Endothelial cell of umbilical vein (primary cell): ENCODE measurements around the gene PLXDC2. TPM values are rescaled to one million over a fixed set of nuclear protein-coding genes. Genes with fewer than 3 reads are reported as not detected.

Source experiments
- BruUV-seq: library from RNA; stranded (reverse); fragments of 400-500 nt; replicated peaks from 2 replicates; lab custom pipeline; 2021; lab: Mats Ljungman, UMichigan
- CTCF ChIA-PET: fragments of 300-600, 350-600 bp; sonication (Branson Sonifier 250); formaldehyde crosslinking; loops from one replicate; lab custom pipeline; 2021; ENCODE audit warnings: antibody characterized with exemption, inconsistent platforms; lab: Charles Lee
- POLR2A ChIA-PET: fragments of 300-600, 350-600 bp; sonication (Branson Sonifier 250); formaldehyde crosslinking; loops from one replicate; lab custom pipeline; 2021; ENCODE audit warnings: antibody characterized with exemption, inconsistent platforms; lab: Charles Lee
- DNase-seq: peaks from one replicate; pipeline ENCODE4 v3.0.0-alpha.2; 2011; ENCODE audit warnings: low read depth, low spot score
- FAIRE-seq: peaks from 2 replicates; lab custom pipeline; 2011; peaks lifted over from hg19 to GRCh38; lab: Jason Lieb, UNC
- H2AFZ ChIP-seq: 2 replicates; pipeline ENCODE4 v1.6.0; 2012; ENCODE audit warnings: low read depth, low read length, control low read depth, inconsistent platforms
- H3K27ac ChIP-seq: 2 replicates; pipeline ENCODE4 v1.5.1; 2011; ENCODE audit warnings: low read depth, mild to moderate bottlenecking, control low read depth, low read length, moderate library complexity; ENCODE audit not compliant: insufficient read depth
- H3K27me3 ChIP-seq, 2 experiments: 2 replicates each; pipeline versions ENCODE4 v1.6.0 to v1.6.1; 2011; ENCODE audit warnings: low read length in 2 of 2, mixed read lengths in 1 of 2; ENCODE audit not compliant: control insufficient read depth in 2 of 2, insufficient read depth in 2 of 2
- H3K36me3 ChIP-seq, 2 experiments: 2 replicates in 1 of 2; 3 replicates in 1 of 2; pipeline ENCODE4 v1.5.1; 2011; ENCODE audit warnings: low read length in 2 of 2, mild to moderate bottlenecking in 1 of 2, moderate library complexity in 1 of 2; ENCODE audit not compliant: control insufficient read depth in 2 of 2, insufficient read depth in 2 of 2; ENCODE audit errors: extremely low read depth in 1 of 2
- H3K4me1 ChIP-seq: 3 replicates; pipeline ENCODE4 v1.5.1; 2011; ENCODE audit warnings: mild to moderate bottlenecking, low read length; ENCODE audit not compliant: control insufficient read depth, insufficient read depth; ENCODE audit errors: extremely low read depth
- H3K4me2 ChIP-seq: 2 replicates; pipeline ENCODE4 v1.6.1; 2011; ENCODE audit warnings: low read length, control low read depth, mixed read lengths; ENCODE audit not compliant: insufficient read depth
- H3K4me3 ChIP-seq, 3 experiments: fragments of 200-600 bp in 1 of 3; sonication (generic), shearing (Covaris generic) in 1 of 3; replicated peaks in 1 of 3; 2 replicates each; pipeline ENCODE4 v1.5.1; 2011 to 2016; ENCODE audit warnings: control low read depth in 3 of 3, low read length in 3 of 3, mild to moderate bottlenecking in 2 of 3, inconsistent platforms in 1 of 3, low read depth in 1 of 3, moderate library complexity in 1 of 3; ENCODE audit not compliant: insufficient read depth in 1 of 3
- H3K79me2 ChIP-seq: 2 replicates; pipeline ENCODE4 v1.6.0; 2012; ENCODE audit warnings: low read length, inconsistent platforms; ENCODE audit not compliant: control insufficient read depth, insufficient read depth
- H3K9ac ChIP-seq: replicated peaks from 2 replicates; pipeline ENCODE3; 2011; ENCODE audit warnings: low read length, control low read depth; ENCODE audit not compliant: insufficient read depth; ENCODE audit errors: extremely low read depth
- H3K9me1 ChIP-seq: replicated peaks from 3 replicates; pipeline ENCODE4 v1.6.0; 2011; ENCODE audit warnings: mild to moderate bottlenecking, low read length; ENCODE audit not compliant: control insufficient read depth, insufficient read depth; ENCODE audit errors: extremely low read depth
- H3K9me3 ChIP-seq: replicated peaks from 2 replicates; pipeline ENCODE4 v1.5.1; 2012; ENCODE audit warnings: low read length, inconsistent platforms; ENCODE audit not compliant: control insufficient read depth, insufficient read depth
- H4K20me1 ChIP-seq: replicated peaks from 2 replicates; pipeline ENCODE3; 2011; ENCODE audit warnings: mild to moderate bottlenecking, low read length; ENCODE audit not compliant: control insufficient read depth, insufficient read depth; ENCODE audit errors: extremely low read depth
- EZH2 ChIP-seq: IDR thresholded peaks from 2 replicates; pipeline ENCODE4 v1.6.1; 2012; ENCODE audit warnings: borderline replicate concordance, low read depth, mild to moderate bottlenecking, moderate library complexity, low read length, inconsistent platforms; ENCODE audit not compliant: severe bottlenecking
- FOS ChIP-seq: IDR thresholded peaks from 2 replicates; pipeline ENCODE4 v1.6.1; 2011; ENCODE audit warnings: mild to moderate bottlenecking, low read length, moderate library complexity, borderline replicate concordance; ENCODE audit not compliant: insufficient read depth
- GATA2 ChIP-seq: IDR thresholded peaks from 2 replicates; pipeline ENCODE4 v1.7.0; 2011; ENCODE audit warnings: low read depth, mild to moderate bottlenecking, moderate library complexity, mixed read lengths, low read length; ENCODE audit not compliant: insufficient read length, insufficient read depth
- JUN ChIP-seq: IDR thresholded peaks from 2 replicates; pipeline ENCODE4 v1.6.1; 2011; ENCODE audit warnings: borderline replicate concordance, low read depth; ENCODE audit not compliant: insufficient read length, insufficient read depth
- MAX ChIP-seq: IDR thresholded peaks from 2 replicates; pipeline ENCODE4 v1.6.1; 2011; ENCODE audit not compliant: insufficient read depth, insufficient read length
- MYC ChIP-seq: IDR thresholded peaks from one replicate; pipeline ENCODE4 v1.6.1; 2011; ENCODE audit warnings: mild to moderate bottlenecking, low read depth, low read length
- POLR2A ChIP-seq: IDR thresholded peaks from 2 replicates; pipeline ENCODE4 v1.6.1; 2012; ENCODE audit warnings: low read depth, mild to moderate bottlenecking, control low read depth, low read length
- POLR2AphosphoS5 ChIP-seq: IDR thresholded peaks from 2 replicates; pipeline ENCODE4 v1.6.1; 2012; ENCODE audit warnings: low read depth, mild to moderate bottlenecking, control low read depth, low read length, moderate library complexity; ENCODE audit not compliant: insufficient read depth
- dilution Hi-C: fragments of 300-500 bp; cut with MboI; formaldehyde crosslinking; loops from one replicate; pipeline ENCODE4 v1.15.0; 2019; ENCODE audit warnings: low sequenced_read_pairs; ENCODE audit not compliant: extremely low pct_ligation_motif_present
- intact Hi-C: fragments of 100-400 bp; cut with micrococcal nuclease; formaldehyde crosslinking; loops from one replicate; pipeline ENCODE4 v1.10.0; 2022
- polyA plus RNA-seq, 4 experiments: library from polyadenylated mRNA; depleted of rRNA in 3 of 4; stranded (reverse) in 3 of 4; unstranded in 1 of 4; fragments of >200 nt; gene quantifications; 2 replicates each; pipeline versions ENCODE4 v1.2.1 to v1.2.3, GENCODE V29; 2011 to 2012; ENCODE audit warnings: missing spikeins in 1 of 4
- total RNA-seq: library from RNA; stranded (reverse); gene quantifications from 2 replicates; pipeline ENCODE4 v1.2.3, GENCODE V29; 2021
- TF ChIP-seq, protein P1 (sequence below), 2 donors: IDR thresholded peaks; 1 replicate in 1 of 2; 2 replicates in 1 of 2; pipeline ENCODE4 v1.5.1; 2011; ENCODE audit warnings: low read length in 2 of 2, mild to moderate bottlenecking in 2 of 2, moderate library complexity in 2 of 2, control low read depth in 1 of 2, inconsistent platforms in 1 of 2, low read depth in 1 of 2; ENCODE audit not compliant: insufficient read depth in 1 of 2; ENCODE audit errors: extremely low read depth in 1 of 2

PLXDC2 gene
- total and polyA plus RNA-seq, 2 donors (not counting 3 experiments of a cell fraction or from before 2014, with no cell fraction given), result 0.32 to 1.2 TPM

DNA sequence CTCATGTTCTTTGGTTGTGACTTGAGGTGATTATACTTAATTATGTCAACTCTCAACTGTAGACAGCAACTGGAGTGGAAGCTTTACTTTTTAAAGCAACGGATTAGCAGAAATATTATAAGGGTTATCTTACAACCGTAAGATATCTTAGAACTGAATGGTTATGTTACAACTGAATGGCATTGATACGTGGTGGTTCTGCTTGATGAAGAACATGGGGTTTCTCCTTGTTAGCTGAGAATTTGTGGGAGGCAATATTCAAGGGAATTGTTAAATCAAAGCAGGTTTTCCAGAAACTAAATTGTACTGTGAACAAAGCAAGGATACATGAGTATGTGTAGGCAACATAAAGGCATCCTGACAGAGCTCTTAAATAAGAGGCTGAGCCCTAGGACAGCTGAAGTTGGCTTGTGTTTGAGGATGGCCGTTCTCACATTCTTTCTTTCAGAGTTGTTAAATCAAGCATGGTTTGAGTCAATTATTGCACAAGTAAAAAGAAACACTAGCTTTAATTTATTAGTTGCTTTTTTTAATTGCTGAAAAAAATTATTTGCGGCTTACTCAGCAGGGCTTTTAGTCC is 350.0 kb downstream of the PLXDC2 start:
- H3K4me3 ChIP-seq, result no peak overlapping the region
- H3K27me3 ChIP-seq, result no peaks in the 10 kb centered on the region
- TF ChIP-seq MYC (no peak), MAX (no peak), GATA2 (no peak), POLR2AphosphoS5 (no peak), FOS (no peak), POLR2A (no peak), EZH2 (no peak), JUN (no peak)
- TF ChIP-seq, protein P1, sequence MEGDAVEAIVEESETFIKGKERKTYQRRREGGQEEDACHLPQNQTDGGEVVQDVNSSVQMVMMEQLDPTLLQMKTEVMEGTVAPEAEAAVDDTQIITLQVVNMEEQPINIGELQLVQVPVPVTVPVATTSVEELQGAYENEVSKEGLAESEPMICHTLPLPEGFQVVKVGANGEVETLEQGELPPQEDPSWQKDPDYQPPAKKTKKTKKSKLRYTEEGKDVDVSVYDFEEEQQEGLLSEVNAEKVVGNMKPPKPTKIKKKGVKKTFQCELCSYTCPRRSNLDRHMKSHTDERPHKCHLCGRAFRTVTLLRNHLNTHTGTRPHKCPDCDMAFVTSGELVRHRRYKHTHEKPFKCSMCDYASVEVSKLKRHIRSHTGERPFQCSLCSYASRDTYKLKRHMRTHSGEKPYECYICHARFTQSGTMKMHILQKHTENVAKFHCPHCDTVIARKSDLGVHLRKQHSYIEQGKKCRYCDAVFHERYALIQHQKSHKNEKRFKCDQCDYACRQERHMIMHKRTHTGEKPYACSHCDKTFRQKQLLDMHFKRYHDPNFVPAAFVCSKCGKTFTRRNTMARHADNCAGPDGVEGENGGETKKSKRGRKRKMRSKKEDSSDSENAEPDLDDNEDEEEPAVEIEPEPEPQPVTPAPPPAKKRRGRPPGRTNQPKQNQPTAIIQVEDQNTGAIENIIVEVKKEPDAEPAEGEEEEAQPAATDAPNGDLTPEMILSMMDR (IDR thresholded peaks at IDR 0.05; ENCODE audit: extremely low read depth in 1 of 2, insufficient read depth in 1 of 2, low read depth in 1 of 2, low read length in 2 of 2), result no peak
- H3K9me1 ChIP-seq, result no peaks in the 10 kb centered on the region
- H3K27ac ChIP-seq, result no peak overlapping the region
- ChIA-PET CTCF (no interaction called here), POLR2A (no interaction called here)
- no peak overlapping the region for H2AFZ ChIP-seq
- no peak overlapping the region for H3K9ac ChIP-seq
- dilution Hi-C loops, result no loop called here
- DNase-seq (no peak), FAIRE-seq (no peak)
- no TSS peak for BruUV-seq
- H3K4me2 ChIP-seq, result no peak overlapping the region
- intact Hi-C loops, result no loop called here
- no peaks in the 10 kb centered on the region for H3K79me2 ChIP-seq
- H3K4me1 ChIP-seq, result no peaks in the 10 kb centered on the region
- H3K9me3 ChIP-seq, result no peaks in the 10 kb centered on the region
- no peaks in the 10 kb centered on the region for H3K36me3 ChIP-seq
- H4K20me1 ChIP-seq, result no peaks in the 10 kb centered on the region
